Mesodermal cell (in vitro differentiated cells): ENCODE results near the gene ZNF486.
"Not testable (repeated sequence)": the region's sequence is repeated elsewhere in the genome, so short reads cannot be mapped to it uniquely, and the experiment has no call there.

ENCODE experiments used
- H3K27ac ChIP-seq: 2 replicates; pipeline ENCODE4 v1.7.0; 2013; ENCODE audit warnings: mild to moderate bottlenecking, low read depth, low read length, moderate library complexity; ENCODE audit not compliant: severe bottlenecking
- H3K36me3 ChIP-seq: 2 replicates; pipeline ENCODE4 v1.7.1; 2013; ENCODE audit warnings: mild to moderate bottlenecking, low read length, moderate library complexity; ENCODE audit not compliant: control insufficient read depth, insufficient read depth
- H3K4me1 ChIP-seq: one replicate; pipeline ENCODE4 v1.7.1; 2013; ENCODE audit warnings: mild to moderate bottlenecking, low read length; ENCODE audit not compliant: insufficient read depth, control insufficient read depth, poor library complexity, severe bottlenecking
- H3K4me3 ChIP-seq: 2 replicates; pipeline ENCODE4 v1.7.0; 2013; ENCODE audit warnings: low read length, control low read depth, mild to moderate bottlenecking; ENCODE audit not compliant: insufficient read depth, poor library complexity, severe bottlenecking; ENCODE audit errors: extremely low read depth
- H3K9me3 ChIP-seq: 2 replicates; pipeline ENCODE4 v1.7.1; 2013; ENCODE audit warnings: mild to moderate bottlenecking, low read length, moderate library complexity; ENCODE audit not compliant: control insufficient read depth
- WGBS, 2 experiments: methylation state at CpG; one replicate each; pipeline ENCODE4 v1.1.5; 2013; ENCODE audit warnings: missing lambda C conversion rate in 2 of 2; ENCODE audit not compliant: insufficient coverage in 2 of 2; 5-methylcytosine and 5-hydroxymethylcytosine counted together

The ZNF486 gene

GRCh38 chr19:20165971-20166592 is 932 bp upstream of the ZNF486 start:
- H3K4me3 ChIP-seq, result no peak overlapping the region
- peaks cover 30% of the 10 kb centered on the region for H3K36me3 ChIP-seq
- H3K27ac ChIP-seq, result no peak overlapping the region
- H3K4me1 ChIP-seq, result no peaks in the 10 kb centered on the region
- peaks cover 17% of the 10 kb centered on the region for H3K9me3 ChIP-seq
- WGBS, 2 experiments, result 57 to 100% methylated on average over 1 of the region's 7 CpGs

- H3K9me3 ChIP-seq, result peaks cover 17% of the 10 kb centered on the region
- H3K27ac ChIP-seq, result peak overlapping the region; percentile 92
- WGBS, 2 experiments, result 17 to 19% methylated on average over 15 to 17 of the region's 22 CpGs
- peak overlapping the region; percentile 86 for H3K4me3 ChIP-seq
- peaks cover 46% of the 10 kb centered on the region for H3K36me3 ChIP-seq
- H3K4me1 ChIP-seq, result no peaks in the 10 kb centered on the region
Observed at GRCh38 chr19:20167651-20168122, 673 bp downstream of the ZNF486 start.

GRCh38 chr19:20171285-20171684 is 4.3 kb downstream of the ZNF486 start:
- no peaks in the 10 kb centered on the region for H3K4me1 ChIP-seq
- H3K27ac ChIP-seq, result no peak overlapping the region
- H3K9me3 ChIP-seq, result peaks cover 17% of the 10 kb centered on the region
- H3K36me3 ChIP-seq, result peaks cover 68% of the 10 kb centered on the region
- WGBS, 2 experiments, result 90 to 97% methylated on average over 3 of the region's 3 CpGs
- no peak overlapping the region for H3K4me3 ChIP-seq

- not testable (repeated sequence) for H3K4me3 ChIP-seq, H3K4me1 ChIP-seq, H3K27ac ChIP-seq, H3K9me3 ChIP-seq
- WGBS, 2 experiments, result 93 to 99% methylated on average over 17 to 19 of the region's 28 CpGs
- H3K36me3 ChIP-seq, result peaks cover 74% of the 10 kb centered on the region
Observed at GRCh38 chr19:20175848-20176247, 8.8 kb downstream of the ZNF486 start.

GRCh38 chr19:20179956-20180355 is 12.9 kb downstream of the ZNF486 start:
- not testable (repeated sequence) for H3K4me1 ChIP-seq, H3K27ac ChIP-seq, H3K4me3 ChIP-seq, H3K9me3 ChIP-seq
- peaks cover 63% of the 10 kb centered on the region for H3K36me3 ChIP-seq

GRCh38 chr19:20182222-20182785 is 15.3 kb downstream of the ZNF486 start:
- Histone ChIP-seq H3K4me3 (no peak overlapping the region), H3K9me3 (peaks cover 5% of the 10 kb centered on the region), H3K36me3 (peaks cover 68% of the 10 kb centered on the region), H3K4me1 (no peaks in the 10 kb centered on the region), H3K27ac (no peak overlapping the region)

GRCh38 chr19:20186174-20186573 is 19.2 kb downstream of the ZNF486 start:
- peaks cover 5% of the 10 kb centered on the region for H3K9me3 ChIP-seq
- no peaks in the 10 kb centered on the region for H3K4me1 ChIP-seq
- 91% methylated on average over 4 of the region's 4 CpGs; no CpG with 5 or more reads in 1 of the 2 experiments for WGBS, 2 experiments
- no peak overlapping the region for H3K27ac ChIP-seq
- H3K4me3 ChIP-seq, result no peak overlapping the region
- H3K36me3 ChIP-seq, result peaks cover 70% of the 10 kb centered on the region

- H3K4me3 ChIP-seq, result no peak overlapping the region
- H3K9me3 ChIP-seq, result peaks cover 49% of the 10 kb centered on the region
- WGBS, 2 experiments, result no CpG with 5 or more reads among the region's 3 CpGs
- H3K4me1 ChIP-seq, result no peaks in the 10 kb centered on the region
- H3K36me3 ChIP-seq, result peaks cover 69% of the 10 kb centered on the region
- no peak overlapping the region for H3K27ac ChIP-seq
Observed at GRCh38 chr19:20197747-20198146, 30.7 kb downstream of the ZNF486 start.

GRCh38 chr19:20209051-20209450 is 42.0 kb downstream of the ZNF486 start:
- Histone ChIP-seq H3K27ac (no peak overlapping the region), H3K4me3 (no peak overlapping the region), H3K9me3 (no peaks in the 10 kb centered on the region), H3K4me1 (no peaks in the 10 kb centered on the region), H3K36me3 (peaks cover 17% of the 10 kb centered on the region)
- WGBS, 2 experiments, result 83 to 94% methylated on average over 2 of the region's 2 CpGs

GRCh38 chr19:20214366-20214765 is 47.4 kb downstream of the ZNF486 start:
- H3K27ac ChIP-seq, H3K4me1 ChIP-seq, H3K9me3 ChIP-seq, H3K4me3 ChIP-seq: not testable (repeated sequence)
- peaks cover 25% of the 10 kb centered on the region for H3K36me3 ChIP-seq
- 91% methylated on average over 9 of the region's 26 CpGs; no CpG with 5 or more reads in 1 of the 2 experiments for WGBS, 2 experiments

GRCh38 chr19:20221605-20222004 is 54.6 kb downstream of the ZNF486 start:
- 80% methylated on average over 1 of the region's 1 CpG; no CpG with 5 or more reads in 1 of the 2 experiments for WGBS, 2 experiments
- H3K36me3 ChIP-seq, result peaks cover 28% of the 10 kb centered on the region
- not testable (repeated sequence) for H3K27ac ChIP-seq, H3K9me3 ChIP-seq, H3K4me3 ChIP-seq, H3K4me1 ChIP-seq
